ENCODE measurements around the gene RGS4. TPM values are rescaled to one million over a fixed set of nuclear protein-coding genes. Genes with fewer than 3 reads are reported as not detected.
"Not testable (repeated sequence)": the region's sequence is repeated elsewhere in the genome, so short reads cannot be mapped to it uniquely, and the experiment has no call there.

The RGS4 gene
- total and polyA plus RNA-seq, 10 donors = 0.38 to 3.8 (median 1.6) TPM

DNA sequence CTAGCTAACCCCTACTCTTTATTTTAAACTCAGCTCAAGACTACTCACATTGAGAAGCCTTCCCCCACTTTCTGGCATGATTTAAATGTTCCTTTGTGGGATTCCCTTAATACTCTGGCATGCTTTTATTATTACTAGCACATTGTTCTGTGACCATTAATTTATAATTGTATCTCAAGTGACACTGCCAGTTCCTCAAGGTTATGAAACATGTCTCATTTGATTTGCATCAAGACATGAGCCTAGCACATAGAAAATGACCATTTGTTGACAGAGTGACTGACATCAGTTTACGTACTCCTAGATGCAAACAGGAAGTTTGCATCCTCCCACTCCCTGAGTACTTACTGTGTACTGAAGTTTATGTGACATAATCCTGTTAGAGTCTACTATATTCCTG, 15.2 kb downstream of the RGS4 start:
- peaks cover 0 to 12% (median 0%) of the 10 kb centered on the region in 6 donors for H3K4me1 ChIP-seq
- H3K9me3 ChIP-seq = peaks cover 0 to 3% (median 0%) of the 10 kb centered on the region in 8 donors
- H3K27me3 ChIP-seq (replicated peaks in 1 of 7) = no peaks in the 10 kb centered on the region
- H3K4me3 ChIP-seq = no peak overlapping the region
- no peak for DNase-seq
- H3K27ac ChIP-seq = no peak overlapping the region
- WGBS, 5 donors = 45 to 62% (median 60%) methylated on average over 1 of the region's 1 CpG
- H3K36me3 ChIP-seq = no peaks in the 10 kb centered on the region
- TF ChIP-seq CTCF (IDR thresholded peaks at IDR 0.05 in 8 of 11, conservative IDR thresholded peaks at IDR 0.05 in 3 of 11) = no peak
- no peak for TF ChIP-seq POLR2A (IDR thresholded peaks at IDR 0.05)
- no peak for TF ChIP-seq POLR2AphosphoS5 (IDR thresholded peaks at IDR 0.05)
- intact Hi-C loops (cut with DNase I; ENCODE audit: low total_unique reads) = no loop called here

GRCh38 chr1:163085041-163085903, 16.1 kb downstream of the RGS4 start:
- no peak overlapping the region for H3K27ac ChIP-seq
- 70 to 84% (median 78%) methylated on average over 4 of the region's 4 CpGs for WGBS, 5 donors
- no peak for DNase-seq
- no peaks in the 10 kb centered on the region for H3K9me3 ChIP-seq
- TF ChIP-seq CTCF (IDR thresholded peaks at IDR 0.05 in 8 of 11, conservative IDR thresholded peaks at IDR 0.05 in 3 of 11) = no peak
- no peak for TF ChIP-seq POLR2AphosphoS5 (IDR thresholded peaks at IDR 0.05)
- no peak for TF ChIP-seq POLR2A (IDR thresholded peaks at IDR 0.05)
- H3K4me1 ChIP-seq = peaks cover 0 to 12% (median 0%) of the 10 kb centered on the region in 6 donors
- intact Hi-C loops (cut with DNase I; ENCODE audit: low total_unique reads) = no loop called here
- no peak overlapping the region for H3K4me3 ChIP-seq
- H3K36me3 ChIP-seq = no peaks in the 10 kb centered on the region
- no peaks in the 10 kb centered on the region for H3K27me3 ChIP-seq (replicated peaks in 1 of 7)

GRCh38 chr1:163085904-163086268, 16.7 kb downstream of the RGS4 start:
- TF ChIP-seq CTCF (IDR thresholded peaks at IDR 0.05 in 8 of 11, conservative IDR thresholded peaks at IDR 0.05 in 3 of 11) (no peak), POLR2A (IDR thresholded peaks at IDR 0.05) (no peak), POLR2AphosphoS5 (IDR thresholded peaks at IDR 0.05) (no peak)
- Histone ChIP-seq H3K4me3 (no peak overlapping the region), H3K27me3 (replicated peaks in 1 of 7) (no peaks in the 10 kb centered on the region), H3K27ac (no peak overlapping the region), H3K9me3 (no peaks in the 10 kb centered on the region), H3K36me3 (no peaks in the 10 kb centered on the region), H3K4me1 (peaks cover 0 to 12% (median 0%) of the 10 kb centered on the region in 6 donors)
- 62 to 81% (median 67%) methylated on average over 2 of the region's 2 CpGs for WGBS, 5 donors
- intact Hi-C loops (cut with DNase I; ENCODE audit: low total_unique reads) = no loop called here
- DNase-seq = no peak

GRCh38 chr1:163089117-163089516, 20.0 kb downstream of the RGS4 start:
- H3K27ac ChIP-seq; DNase-seq; H3K36me3 ChIP-seq; H3K9me3 ChIP-seq; H3K4me1 ChIP-seq; H3K4me3 ChIP-seq; intact Hi-C loops (cut with DNase I; ENCODE audit: low total_unique reads); H3K27me3 ChIP-seq (replicated peaks in 1 of 7): not testable (repeated sequence)
- 76 to 91% (median 83%) methylated on average over 4 of the region's 4 CpGs for WGBS, 5 donors
